Right lobe of liver (tissue), 6 donors: ENCODE results near the gene AUH. TPM values are rescaled to one million over a fixed set of nuclear protein-coding genes. Genes with fewer than 3 reads are reported as not detected.

ENCODE experiments used
- ATAC-seq, 4 donors: fragments of 200-7000 bp; cut with Tn5 transposase; one replicate each; pipeline ENCODE4 v1.9.1; 2020; ENCODE audit warnings: mild to moderate bottlenecking in 4 of 4, moderate library complexity in 4 of 4
- DNase-seq, 3 donors: peaks; one replicate each; pipeline ENCODE4 v3.0.0-alpha.2; 2020
- H3K27ac ChIP-seq, 3 donors: fragments of 200-600 bp; one replicate each; pipeline ENCODE4 v1.8.0; 2022
- H3K27me3 ChIP-seq, 2 donors: fragments of 200-600 bp; one replicate each; pipeline ENCODE4 v1.8.0; 2022
- H3K36me3 ChIP-seq, 4 donors: fragments of 200-600 bp; sonication (generic) in 1 of 4; one replicate each; pipeline versions ENCODE4 v1.5.1 to v1.8.0; 2017 to 2022; ENCODE audit warnings: control low read depth in 1 of 4
- H3K4me1 ChIP-seq, 4 donors: fragments of 200-600 bp; sonication (generic) in 1 of 4; one replicate each; pipeline versions ENCODE4 v1.5.1 to v1.8.0; 2017 to 2022; ENCODE audit warnings: control low read depth in 1 of 4
- H3K4me3 ChIP-seq, 3 donors: fragments of 200-600 bp; one replicate each; pipeline ENCODE4 v1.8.0; 2022
- H3K9me3 ChIP-seq, 4 donors: fragments of 200-600 bp; sonication (generic) in 1 of 4; one replicate each; pipeline versions ENCODE4 v1.5.1 to v1.8.0; 2017 to 2022; ENCODE audit warnings: control low read depth in 1 of 4
- CTCF ChIP-seq, 4 donors: fragments of 200-600 bp in 3 of 4; fragments of 450-650 bp in 1 of 4; IDR thresholded peaks; one replicate each; pipeline versions ENCODE4 v1.5.1 to v1.8.0; 2016 to 2022; ENCODE audit warnings: antibody characterized with exemption in 4 of 4, mild to moderate bottlenecking in 2 of 4
- POLR2A ChIP-seq: fragments of 450-650 bp; IDR thresholded peaks from one replicate; pipeline ENCODE4 v1.6.1; 2017; ENCODE audit warnings: antibody characterized with exemption, mild to moderate bottlenecking
- WGBS: methylation state at CpG from one replicate; pipeline ENCODE4 v1.1.6; 2018; ENCODE audit warnings: low coverage, low lambda C conversion rate; ENCODE audit not compliant: insufficient coverage; ENCODE audit errors: missing lambda C conversion rate; 5-methylcytosine and 5-hydroxymethylcytosine counted together
- intact Hi-C, 2 donors: fragments of 100-400 bp; cut with DNase I; formaldehyde crosslinking; loops; one replicate each; pipeline versions ENCODE4 v1.11.2 to v1.14.1; 2022
- total RNA-seq, 6 experiments: library from RNA; depleted of rRNA in 2 of 6; stranded (reverse); fragments of >200 nt in 2 of 6; fragmentation: NEBNext Ultra II Directional in 3 of 6; extraction: Animal tissue kit (Norgen Biotek cat#: 25700) in 3 of 6; gene quantifications; one replicate each; pipeline versions ENCODE4 v1.1.0 to v1.2.4, GENCODE V29; 2016 to 2023
- donor health status: DM: no; HTN: yes; CAD: no.
- donor health status: DM: no; HTN: no; CAD: no.
- donor health status: DM: no; HTN: no; CAD: no.
- donor health status: DM: no; HTN: yes; CAD: no.
- donor health status: DM: no; HTN: yes; CAD: no.

Gene AUH
- total RNA-seq, 6 experiments from 2014 or later: 12.0 to 22.4 (median 18.4) TPM

GRCh38 chr9:91302831-91303230 lies 58.9 kb downstream of the AUH start:
- no peak for DNase-seq
- H3K27ac ChIP-seq: peak overlapping the region in 1 of 3 donors; percentile 53
- H3K27me3 ChIP-seq: no peaks in the 10 kb centered on the region
- no peak overlapping the region for H3K4me3 ChIP-seq
- H3K36me3 ChIP-seq: no peaks in the 10 kb centered on the region
- H3K9me3 ChIP-seq: no peaks in the 10 kb centered on the region
- intact Hi-C loops: no loop called here
- H3K4me1 ChIP-seq: peaks cover 0 to 3% (median 0%) of the 10 kb centered on the region in 4 donors
- peak in 3 of 4 donors; percentile 45 to 85 (median 61) for ATAC-seq
- WGBS: 47% methylated on average over 4 of the region's 4 CpGs
- TF ChIP-seq CTCF (IDR thresholded peaks at IDR 0.05) (no peak), POLR2A (no peak)

GRCh38 chr9:91301161-91301560 lies 60.6 kb downstream of the AUH start:
- no peak for TF ChIP-seq POLR2A
- Histone ChIP-seq H3K27ac (no peak overlapping the region), H3K27me3 (no peaks in the 10 kb centered on the region), H3K4me3 (no peak overlapping the region), H3K36me3 (no peaks in the 10 kb centered on the region), H3K9me3 (no peaks in the 10 kb centered on the region), H3K4me1 (peaks cover 0 to 3% (median 0%) of the 10 kb centered on the region in 4 donors)
- 88% methylated on average over 5 of the region's 5 CpGs for WGBS
- no peak for DNase-seq
- intact Hi-C loops: no loop called here
- ATAC-seq: no peak

GRCh38 chr9:91298311-91298710 lies 63.4 kb downstream of the AUH start:
- DNase-seq: no peak
- no peak overlapping the region for H3K27ac ChIP-seq
- H3K4me1 ChIP-seq: peaks cover 0 to 3% (median 0%) of the 10 kb centered on the region in 4 donors
- intact Hi-C loops: no loop called here
- TF ChIP-seq CTCF (IDR thresholded peaks at IDR 0.05): no peak
- TF ChIP-seq POLR2A: peak; percentile 9
- ATAC-seq: peak in 1 of 4 donors; percentile 24
- no peaks in the 10 kb centered on the region for H3K9me3 ChIP-seq
- H3K36me3 ChIP-seq: peaks cover 0 to 5% (median 0%) of the 10 kb centered on the region in 4 donors
- 76% methylated on average over 2 of the region's 2 CpGs for WGBS
- no peaks in the 10 kb centered on the region for H3K27me3 ChIP-seq
- H3K4me3 ChIP-seq: no peak overlapping the region

GRCh38 chr9:91297306-91297705 lies 64.4 kb downstream of the AUH start:
- H3K4me3 ChIP-seq: no peak overlapping the region
- 56% methylated on average over 1 of the region's 1 CpG for WGBS
- no peak for ATAC-seq
- no peaks in the 10 kb centered on the region for H3K27me3 ChIP-seq
- no peaks in the 10 kb centered on the region for H3K4me1 ChIP-seq
- peaks cover 0 to 5% (median 0%) of the 10 kb centered on the region in 4 donors for H3K36me3 ChIP-seq
- no peak for DNase-seq
- intact Hi-C loops: no loop called here
- H3K27ac ChIP-seq: no peak overlapping the region
- TF ChIP-seq CTCF (IDR thresholded peaks at IDR 0.05) (no peak), POLR2A (no peak)
- no peaks in the 10 kb centered on the region for H3K9me3 ChIP-seq

- Histone ChIP-seq H3K4me1 (no peaks in the 10 kb centered on the region), H3K4me3 (no peak overlapping the region), H3K36me3 (peaks cover 0 to 5% (median 0%) of the 10 kb centered on the region in 4 donors), H3K27ac (no peak overlapping the region), H3K9me3 (no peaks in the 10 kb centered on the region), H3K27me3 (no peaks in the 10 kb centered on the region)
- intact Hi-C loops: no loop called here
- DNase-seq: no peak
- ATAC-seq: no peak
- TF ChIP-seq CTCF (IDR thresholded peaks at IDR 0.05) (no peak), POLR2A (no peak)
Measured at GRCh38 chr9:91296354-91296753, 65.4 kb downstream of the AUH start.
